DOHH2 (cell line): Measurements from ENCODE around the gene LSM14A.

Source experiments
- H3F3A ChIP-seq: fragments of 200-600 bp; sonication (generic), shearing (Covaris generic); 2 replicates; pipeline ENCODE4 v1.6.0; 2016; ENCODE audit warnings: antibody characterized with exemption, mild to moderate bottlenecking; ENCODE audit not compliant: control insufficient read depth, insufficient read depth
- H3K27ac ChIP-seq: fragments of 200-600 bp; sonication (generic); 2 replicates; pipeline ENCODE4 v1.5.1; 2014; ENCODE audit warnings: low read depth, mild to moderate bottlenecking, low read length, moderate library complexity
- H3K27me3 ChIP-seq: fragments of 200-600 bp; sonication (generic); 2 replicates; pipeline ENCODE4 v1.6.1; 2014; ENCODE audit warnings: mild to moderate bottlenecking, low read length, mixed read lengths; ENCODE audit not compliant: control insufficient read depth
- H3K36me3 ChIP-seq: fragments of 200-600 bp; sonication (generic); 2 replicates; pipeline ENCODE4 v1.6.1; 2014; ENCODE audit warnings: mild to moderate bottlenecking, low read length, moderate library complexity, mixed read lengths; ENCODE audit not compliant: control insufficient read depth
- H3K4me1 ChIP-seq: fragments of 200-600 bp; sonication (generic); 2 replicates; pipeline ENCODE4 v1.6.1; 2014; ENCODE audit warnings: mild to moderate bottlenecking, low read length, mixed read lengths; ENCODE audit not compliant: control insufficient read depth
- H3K4me2 ChIP-seq: fragments of 200-600 bp; sonication (generic); 2 replicates; pipeline ENCODE4 v1.6.0; 2014; ENCODE audit warnings: mild to moderate bottlenecking, low read length, moderate library complexity
- H3K4me3 ChIP-seq: fragments of 200-600 bp; sonication (generic); 2 replicates; pipeline ENCODE4 v1.5.1; 2014; ENCODE audit warnings: mild to moderate bottlenecking, low read length, mixed read lengths
- H3K79me2 ChIP-seq: fragments of 200-600 bp; sonication (generic); 2 replicates; pipeline ENCODE4 v1.6.1; 2014; ENCODE audit warnings: mild to moderate bottlenecking, low read length, mixed read lengths; ENCODE audit not compliant: control insufficient read depth
- H3K9me2 ChIP-seq: fragments of 200-600 bp; sonication (generic); replicated peaks from 2 replicates; pipeline ENCODE4 v1.6.1; 2014; ENCODE audit warnings: mild to moderate bottlenecking, low read length, mixed read lengths; ENCODE audit not compliant: control insufficient read depth
- H3K9me3 ChIP-seq: fragments of 200-600 bp; sonication (generic); 2 replicates; pipeline ENCODE4 v1.6.1; 2014; ENCODE audit warnings: antibody characterized with exemption, low read length, mixed read lengths; ENCODE audit not compliant: control insufficient read depth, insufficient read depth
- H4K20me1 ChIP-seq: fragments of 200-600 bp; sonication (generic); 2 replicates; pipeline ENCODE4 v1.6.0; 2014; ENCODE audit warnings: low read depth, mild to moderate bottlenecking, antibody characterized with exemption, low read length, moderate library complexity; ENCODE audit not compliant: control insufficient read depth, insufficient read depth
- EZH2phosphoT487 ChIP-seq: fragments of 200-600 bp; sonication (generic); IDR thresholded peaks from 2 replicates; pipeline ENCODE4 v1.6.1; 2017; ENCODE audit warnings: borderline replicate concordance, mild to moderate bottlenecking, antibody characterized with exemption, low read length, moderate library complexity, mixed read lengths
- TF ChIP-seq, protein P1 (sequence below): fragments of 200-600 bp; sonication (generic); IDR thresholded peaks from one replicate; pipeline ENCODE4 v1.5.1; 2014; ENCODE audit warnings: antibody characterized with exemption, mild to moderate bottlenecking, low read depth, low read length; ENCODE audit not compliant: poor library complexity, severe bottlenecking

Gene LSM14A

DNA sequence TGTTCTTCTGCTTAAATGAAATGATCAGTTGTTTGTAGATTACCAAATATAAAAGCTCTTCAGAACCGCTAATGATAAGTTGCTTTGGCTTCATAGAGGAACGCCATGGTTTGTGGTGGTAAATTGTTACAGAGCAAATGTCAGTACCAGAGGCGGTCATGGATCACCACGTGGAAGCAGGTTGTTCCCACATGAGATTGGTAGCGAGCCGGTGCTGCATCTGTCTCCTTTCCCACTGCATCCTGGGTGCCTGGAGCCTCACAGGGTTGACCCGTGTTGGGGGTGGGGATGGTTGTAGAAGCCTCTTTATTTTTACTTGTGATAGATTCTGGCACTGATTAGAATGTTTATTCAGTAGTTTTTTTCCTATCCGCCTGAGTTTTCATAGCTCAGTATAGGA is 96.8 kb downstream of the LSM14A start:
- no peaks in the 10 kb centered on the region for H3K9me2 ChIP-seq
- no peaks in the 10 kb centered on the region for H3K9me3 ChIP-seq
- H3F3A ChIP-seq, result peaks cover 26% of the 10 kb centered on the region
- TF ChIP-seq EZH2phosphoT487, result no peak
- TF ChIP-seq, protein P1, sequence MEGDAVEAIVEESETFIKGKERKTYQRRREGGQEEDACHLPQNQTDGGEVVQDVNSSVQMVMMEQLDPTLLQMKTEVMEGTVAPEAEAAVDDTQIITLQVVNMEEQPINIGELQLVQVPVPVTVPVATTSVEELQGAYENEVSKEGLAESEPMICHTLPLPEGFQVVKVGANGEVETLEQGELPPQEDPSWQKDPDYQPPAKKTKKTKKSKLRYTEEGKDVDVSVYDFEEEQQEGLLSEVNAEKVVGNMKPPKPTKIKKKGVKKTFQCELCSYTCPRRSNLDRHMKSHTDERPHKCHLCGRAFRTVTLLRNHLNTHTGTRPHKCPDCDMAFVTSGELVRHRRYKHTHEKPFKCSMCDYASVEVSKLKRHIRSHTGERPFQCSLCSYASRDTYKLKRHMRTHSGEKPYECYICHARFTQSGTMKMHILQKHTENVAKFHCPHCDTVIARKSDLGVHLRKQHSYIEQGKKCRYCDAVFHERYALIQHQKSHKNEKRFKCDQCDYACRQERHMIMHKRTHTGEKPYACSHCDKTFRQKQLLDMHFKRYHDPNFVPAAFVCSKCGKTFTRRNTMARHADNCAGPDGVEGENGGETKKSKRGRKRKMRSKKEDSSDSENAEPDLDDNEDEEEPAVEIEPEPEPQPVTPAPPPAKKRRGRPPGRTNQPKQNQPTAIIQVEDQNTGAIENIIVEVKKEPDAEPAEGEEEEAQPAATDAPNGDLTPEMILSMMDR, result no peak
- H3K27me3 ChIP-seq, result no peaks in the 10 kb centered on the region
- peaks cover 90% of the 10 kb centered on the region for H3K4me1 ChIP-seq
- H3K79me2 ChIP-seq, result peaks cover 83% of the 10 kb centered on the region
- H3K4me2 ChIP-seq, result peak overlapping the region; percentile 93
- H4K20me1 ChIP-seq, result no peaks in the 10 kb centered on the region
- H3K36me3 ChIP-seq, result peaks cover 2% of the 10 kb centered on the region; the same call in 1 of the 2 replicates
- H3K27ac ChIP-seq, result peak overlapping the region; percentile 94
- peak overlapping the region; percentile 71 for H3K4me3 ChIP-seq

DNA sequence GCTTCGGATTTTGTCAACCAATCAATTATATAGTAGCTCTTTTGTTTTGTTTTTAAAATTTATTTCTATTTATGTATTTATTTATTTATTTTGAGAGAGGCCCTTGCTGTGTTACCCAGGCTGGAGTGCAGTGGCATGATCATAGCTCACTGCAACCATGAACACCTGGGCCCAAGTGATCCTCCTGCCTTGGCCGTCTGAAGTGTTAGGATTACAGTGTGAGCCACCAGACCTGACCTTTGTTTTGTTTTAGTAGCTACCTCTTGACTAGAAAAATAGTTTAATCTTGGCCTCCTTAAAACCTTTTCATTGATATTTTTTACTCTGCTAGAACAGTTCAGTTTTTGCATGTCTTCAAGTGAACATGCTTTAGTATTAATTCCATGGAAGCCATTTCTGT is 97.2 kb downstream of the LSM14A start:
- H3K4me2 ChIP-seq, result peak overlapping the region; percentile 93
- H3K36me3 ChIP-seq, result peaks cover 2% of the 10 kb centered on the region; the same call in 1 of the 2 replicates
- H3K4me1 ChIP-seq, result peaks cover 94% of the 10 kb centered on the region
- no peaks in the 10 kb centered on the region for H3K9me3 ChIP-seq
- H3K27ac ChIP-seq, result peak overlapping the region; percentile 94
- TF ChIP-seq EZH2phosphoT487, result no peak
- TF ChIP-seq, protein P1, result no peak
- H3K79me2 ChIP-seq, result peaks cover 87% of the 10 kb centered on the region
- H3F3A ChIP-seq, result peaks cover 26% of the 10 kb centered on the region
- no peaks in the 10 kb centered on the region for H3K9me2 ChIP-seq
- H3K4me3 ChIP-seq, result peak overlapping the region; percentile 71
- H3K27me3 ChIP-seq, result no peaks in the 10 kb centered on the region
- no peaks in the 10 kb centered on the region for H4K20me1 ChIP-seq

DNA sequence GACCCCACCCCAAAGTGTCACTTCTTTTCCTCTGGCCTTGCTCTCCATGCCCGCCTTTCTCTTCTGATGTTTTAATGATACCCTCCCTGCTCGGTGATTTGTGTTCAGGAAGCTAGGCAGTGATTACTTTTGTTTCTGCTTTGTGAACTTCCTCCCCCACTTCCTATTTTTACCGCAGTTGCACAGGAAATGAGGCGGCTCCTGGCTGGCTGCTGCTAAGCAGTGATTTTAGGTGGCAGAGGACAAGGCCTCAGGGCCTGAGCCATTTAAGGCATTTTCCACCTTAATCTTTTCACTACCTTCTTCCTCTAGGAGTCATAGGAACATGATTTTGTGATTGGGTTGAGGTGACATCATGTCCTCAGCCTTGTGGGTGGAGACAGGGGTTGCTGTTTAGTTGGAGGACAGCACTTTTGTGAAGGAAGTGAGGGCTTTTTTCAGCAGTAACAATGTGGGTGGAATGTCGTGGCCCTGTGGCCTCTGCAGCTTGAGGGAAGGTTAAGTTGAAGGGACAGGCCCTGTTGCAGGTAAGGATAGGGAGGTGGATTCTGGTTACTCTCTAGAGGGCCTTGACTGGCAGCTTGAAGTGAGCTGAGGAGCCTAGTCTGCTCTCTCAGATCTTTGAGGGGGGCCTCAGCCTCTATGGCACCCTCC is 97.8 kb downstream of the LSM14A start:
- Histone ChIP-seq H3F3A (peaks cover 26% of the 10 kb centered on the region), H3K79me2 (peaks cover 85% of the 10 kb centered on the region), H3K9me2 (no peaks in the 10 kb centered on the region), H3K4me3 (peak overlapping the region; percentile 71), H3K36me3 (peaks cover 2% of the 10 kb centered on the region; the same call in 1 of the 2 replicates), H4K20me1 (no peaks in the 10 kb centered on the region), H3K9me3 (no peaks in the 10 kb centered on the region), H3K4me1 (peaks cover 94% of the 10 kb centered on the region), H3K4me2 (peak overlapping the region; percentile 93), H3K27me3 (no peaks in the 10 kb centered on the region), H3K27ac (peak overlapping the region; percentile 94)
- TF ChIP-seq, protein P1, result no peak
- no peak for TF ChIP-seq EZH2phosphoT487
